Right lobe of liver (tissue), 4 donors: ENCODE data around the gene GGT1.

Experiments used
- CTCF ChIP-seq, 4 donors: fragments of 200-600 bp in 3 of 4; fragments of 450-650 bp in 1 of 4; IDR thresholded peaks; one replicate each; pipeline versions ENCODE4 v1.5.1 to v1.8.0; 2016 to 2022; ENCODE audit warnings: antibody characterized with exemption in 4 of 4, mild to moderate bottlenecking in 2 of 4
- POLR2A ChIP-seq: fragments of 450-650 bp; IDR thresholded peaks from one replicate; pipeline ENCODE4 v1.6.1; 2017; ENCODE audit warnings: antibody characterized with exemption, mild to moderate bottlenecking
- donor health status: DM: no; HTN: no; CAD: no.
- donor health status: DM: no; HTN: no; CAD: no.
- donor health status: DM: no; HTN: yes; CAD: no.

DNA sequence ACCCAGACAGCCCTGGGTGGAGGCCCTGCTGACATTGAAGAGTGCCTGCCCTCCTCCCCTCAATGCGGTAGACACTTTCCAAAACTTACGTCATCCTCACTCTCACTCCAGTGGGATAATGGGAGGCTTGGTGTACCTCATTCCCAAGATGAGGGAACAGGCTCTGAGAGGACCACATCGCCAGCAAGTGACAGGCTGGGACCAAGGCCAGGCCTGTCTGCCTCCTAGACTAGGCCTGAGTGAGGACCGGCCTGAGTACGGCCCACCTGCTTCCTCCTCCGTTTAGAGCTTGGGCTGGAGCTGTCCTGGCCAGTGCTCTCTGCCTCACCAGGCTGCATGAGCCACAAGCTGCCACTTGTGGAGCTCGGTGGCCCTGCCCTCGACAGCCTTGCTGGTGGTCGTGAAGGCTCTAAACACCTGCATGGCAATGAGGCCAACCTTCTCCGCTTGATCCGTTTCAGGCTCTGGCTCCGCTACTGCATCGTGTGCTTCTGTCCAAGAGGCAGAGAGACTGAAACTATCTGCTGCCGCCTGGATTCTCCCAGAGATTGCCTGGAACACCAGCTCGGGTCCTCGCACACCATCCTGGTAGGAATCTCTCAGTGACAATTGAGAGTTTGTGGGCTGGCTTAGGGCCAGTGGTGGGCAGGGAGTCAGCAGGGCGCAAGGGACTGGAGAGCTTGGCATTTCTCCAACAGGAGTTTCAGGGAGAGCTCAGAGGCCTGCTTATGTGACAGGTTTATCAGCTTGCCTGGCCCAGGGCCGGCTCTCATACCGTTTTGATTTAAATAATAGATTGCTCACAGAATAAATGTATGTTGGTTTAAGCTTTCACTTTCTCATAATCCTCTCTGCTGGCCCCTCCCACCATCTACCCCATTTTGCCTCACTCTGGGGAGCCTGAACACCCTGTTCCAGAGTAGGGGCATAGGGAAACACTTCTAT is 19.5 kb upstream of the GGT1 start:
- TF ChIP-seq CTCF (IDR thresholded peaks at IDR 0.05) (no peak), POLR2A (no peak)
